Measurements from ENCODE around the gene MCF2L2.

GRCh38 chr3:183144363-183144762, 284.1 kb downstream of the MCF2L2 start:
- TF ChIP-seq SIN3A (IDR thresholded peaks at IDR 0.05; ENCODE audit: borderline replicate concordance, insufficient read depth, low read length) (no peak), REST (IDR thresholded peaks at IDR 0.05; ENCODE audit: insufficient read depth in 1 of 2, low read depth in 2 of 2, low read length in 2 of 2) (no peak), TAF1 (IDR thresholded peaks at IDR 0.05; ENCODE audit: borderline replicate concordance, insufficient read depth, low read length) (no peak), POLR2AphosphoS5 (IDR thresholded peaks at IDR 0.05; ENCODE audit: low read depth, low read length) (no peak), FOXP2 (optimal IDR thresholded peaks at IDR 0.05; ENCODE audit: borderline replicate concordance, extremely low read depth, extremely low read length, insufficient read depth) (no peak)

Data from PFSK-1 (cell line).